CD14-positive monocyte (primary cell): Measurements from ENCODE around the gene B4GALT1. TPM values are rescaled to one million over a fixed set of nuclear protein-coding genes. Genes with fewer than 3 reads are reported as not detected.

ENCODE experiments used
- DNase-seq, 3 donors: peaks; one replicate each; pipeline ENCODE4 v3.0.0-alpha.2; 2011 to 2022
- H2AFZ ChIP-seq: 2 replicates; pipeline ENCODE4 v1.6.0; 2012; ENCODE audit warnings: mild to moderate bottlenecking, low read depth, low read length, inconsistent platforms; ENCODE audit not compliant: insufficient read depth, poor library complexity, severe bottlenecking
- H3K27ac ChIP-seq, 2 donors: 1 replicate in 1 of 2; 2 replicates in 1 of 2; pipeline ENCODE4 v1.5.1; 2012 to 2013; ENCODE audit warnings: low read length in 2 of 2, control low read depth in 1 of 2, inconsistent platforms in 1 of 2, low read depth in 1 of 2, mild to moderate bottlenecking in 1 of 2
- H3K27me3 ChIP-seq, 2 donors: one replicate each; pipeline versions ENCODE4 v1.6.0 to v1.6.1; 2011 to 2013; ENCODE audit warnings: low read length in 2 of 2; ENCODE audit not compliant: control insufficient read depth in 2 of 2, insufficient read depth in 2 of 2
- H3K36me3 ChIP-seq, 2 donors: replicated peaks in 1 of 2; 1 replicate in 1 of 2; 2 replicates in 1 of 2; pipeline versions ENCODE4 v1.5.1 to v1.6.1; 2012 to 2013; ENCODE audit warnings: low read length in 2 of 2, control low read depth in 1 of 2, inconsistent platforms in 1 of 2, mild to moderate bottlenecking in 1 of 2; ENCODE audit not compliant: insufficient read depth in 2 of 2, control insufficient read depth in 1 of 2
- H3K4me1 ChIP-seq, 2 donors: 1 replicate in 1 of 2; 2 replicates in 1 of 2; pipeline versions ENCODE4 v1.5.1 to v1.6.1; 2012 to 2013; ENCODE audit warnings: low read length in 2 of 2, control low read depth in 1 of 2, inconsistent platforms in 1 of 2, mild to moderate bottlenecking in 1 of 2, moderate library complexity in 1 of 2; ENCODE audit not compliant: insufficient read depth in 2 of 2, control insufficient read depth in 1 of 2
- H3K4me2 ChIP-seq: replicated peaks from 2 replicates; pipeline ENCODE3; 2012; ENCODE audit warnings: low read length, moderate library complexity, mild to moderate bottlenecking; ENCODE audit not compliant: poor library complexity, severe bottlenecking; ENCODE audit errors: extremely low read depth
- H3K4me3 ChIP-seq, 3 experiments: fragments of 200-600 bp in 1 of 3; sonication (generic) in 1 of 3; replicated peaks in 1 of 3; 1 replicate in 2 of 3; 2 replicates in 1 of 3; pipeline ENCODE4 v1.5.1; 2011 to 2013; ENCODE audit warnings: low read length in 3 of 3, mild to moderate bottlenecking in 3 of 3, control low read depth in 2 of 3, low read depth in 2 of 3, inconsistent platforms in 1 of 3, moderate library complexity in 1 of 3
- H3K79me2 ChIP-seq: 2 replicates; pipeline ENCODE4 v1.6.0; 2012; ENCODE audit warnings: mild to moderate bottlenecking, control low read depth, inconsistent platforms, low read length, moderate library complexity; ENCODE audit not compliant: insufficient read depth
- H3K9ac ChIP-seq: 2 replicates; pipeline ENCODE4 v1.6.0; 2017; ENCODE audit warnings: low read length, mild to moderate bottlenecking; ENCODE audit not compliant: insufficient read depth, poor library complexity, severe bottlenecking
- H3K9me3 ChIP-seq, 2 donors: replicated peaks in 1 of 2; 1 replicate in 1 of 2; 2 replicates in 1 of 2; pipeline versions ENCODE4 v1.5.1 to v1.6.1; 2012 to 2013; ENCODE audit warnings: low read length in 2 of 2, control low read depth in 1 of 2; ENCODE audit not compliant: control insufficient read depth in 1 of 2, insufficient read depth in 1 of 2
- H4K20me1 ChIP-seq: 2 replicates; pipeline ENCODE4 v1.6.0; 2012; ENCODE audit warnings: mild to moderate bottlenecking, low read length, control low read depth, moderate library complexity; ENCODE audit not compliant: insufficient read depth
- H3K27ac Mint-ChIP-seq, 7 donors: one replicate each; pipeline ENCODE4 v1.8.0; 2020; ENCODE audit warnings: mild to moderate bottlenecking in 7 of 7, mixed read lengths in 7 of 7, moderate library complexity in 6 of 7, inconsistent platforms in 2 of 7
- H3K27me3 Mint-ChIP-seq, 3 donors: one replicate each; pipeline ENCODE4 v1.8.0; 2021 to 2022; ENCODE audit warnings: low read depth in 3 of 3, mild to moderate bottlenecking in 3 of 3, mixed read lengths in 3 of 3, moderate library complexity in 3 of 3, inconsistent platforms in 1 of 3
- H3K36me3 Mint-ChIP-seq, 2 donors: one replicate each; pipeline ENCODE4 v1.8.0; 2020; ENCODE audit warnings: mixed read lengths in 2 of 2, inconsistent platforms in 1 of 2, mild to moderate bottlenecking in 1 of 2
- H3K4me1 Mint-ChIP-seq: one replicate; pipeline ENCODE4 v1.8.0; 2020; ENCODE audit warnings: mild to moderate bottlenecking, mixed read lengths
- H3K4me3 Mint-ChIP-seq, 2 donors: one replicate each; pipeline ENCODE4 v1.8.0; 2020; ENCODE audit warnings: mild to moderate bottlenecking in 2 of 2, mixed read lengths in 2 of 2, moderate library complexity in 1 of 2
- H3K9me3 Mint-ChIP-seq, 7 donors: one replicate each; pipeline ENCODE4 v1.8.0; 2020 to 2022; ENCODE audit warnings: mixed read lengths in 7 of 7, mild to moderate bottlenecking in 6 of 7, moderate library complexity in 6 of 7, inconsistent platforms in 2 of 7
- WGBS: methylation state at CpG from one replicate; pipeline ENCODE4 v1.1.5; 2013; ENCODE audit warnings: missing lambda C conversion rate; ENCODE audit not compliant: insufficient coverage; 5-methylcytosine and 5-hydroxymethylcytosine counted together
- intact Hi-C, 2 donors: fragments of 100-400 bp; cut with micrococcal nuclease; formaldehyde crosslinking; loops; one replicate each; pipeline versions ENCODE4 v1.15.0 to v1.15.1; 2023
- polyA plus RNA-seq, 3 donors: library from polyadenylated mRNA; depleted of rRNA in 1 of 3; unstranded in 2 of 3; stranded (reverse) in 1 of 3; fragments of 300-500 nt in 2 of 3; fragments of >200 nt in 1 of 3; fragmentation: Illumina TruSeq in 2 of 3; gene quantifications; 1 replicate in 2 of 3; 2 replicates in 1 of 3; pipeline ENCODE4 v1.2.3, GENCODE V29; 2012 to 2021
- TF ChIP-seq, protein P1 (sequence below): fragments of 200-600 bp; IDR thresholded peaks from one replicate; pipeline ENCODE4 v1.8.0; 2022; ENCODE audit warnings: antibody characterized with exemption, mild to moderate bottlenecking

B4GALT1 gene
- polyA plus RNA-seq, 3 donors: 27.6 to 53.7 (median 38.6) TPM

- H3K27me3 ChIP-seq: no peaks in the 10 kb centered on the region
- no peak overlapping the region for H3K9ac ChIP-seq
- DNase-seq: no peak
- Mint-ChIP-seq H3K36me3 (no peaks in the 10 kb centered on the region), H3K9me3 (peaks cover 0 to 2% (median 0%) of the 10 kb centered on the region in 7 donors), H3K4me3 (no peak overlapping the region), H3K4me1 (no peaks in the 10 kb centered on the region), H3K27ac (no peak overlapping the region), H3K27me3 (peaks cover 0 to 2% (median 1%) of the 10 kb centered on the region in 3 donors)
- no peak overlapping the region for H3K4me2 ChIP-seq
- no peak overlapping the region for H3K4me3 ChIP-seq
- H3K4me1 ChIP-seq: no peaks in the 10 kb centered on the region
- no peaks in the 10 kb centered on the region for H4K20me1 ChIP-seq
- H3K36me3 ChIP-seq: no peaks in the 10 kb centered on the region
- WGBS: 100% methylated on average over 1 of the region's 3 CpGs
- no peak overlapping the region for H2AFZ ChIP-seq
- no peaks in the 10 kb centered on the region for H3K9me3 ChIP-seq
- TF ChIP-seq, protein P1, sequence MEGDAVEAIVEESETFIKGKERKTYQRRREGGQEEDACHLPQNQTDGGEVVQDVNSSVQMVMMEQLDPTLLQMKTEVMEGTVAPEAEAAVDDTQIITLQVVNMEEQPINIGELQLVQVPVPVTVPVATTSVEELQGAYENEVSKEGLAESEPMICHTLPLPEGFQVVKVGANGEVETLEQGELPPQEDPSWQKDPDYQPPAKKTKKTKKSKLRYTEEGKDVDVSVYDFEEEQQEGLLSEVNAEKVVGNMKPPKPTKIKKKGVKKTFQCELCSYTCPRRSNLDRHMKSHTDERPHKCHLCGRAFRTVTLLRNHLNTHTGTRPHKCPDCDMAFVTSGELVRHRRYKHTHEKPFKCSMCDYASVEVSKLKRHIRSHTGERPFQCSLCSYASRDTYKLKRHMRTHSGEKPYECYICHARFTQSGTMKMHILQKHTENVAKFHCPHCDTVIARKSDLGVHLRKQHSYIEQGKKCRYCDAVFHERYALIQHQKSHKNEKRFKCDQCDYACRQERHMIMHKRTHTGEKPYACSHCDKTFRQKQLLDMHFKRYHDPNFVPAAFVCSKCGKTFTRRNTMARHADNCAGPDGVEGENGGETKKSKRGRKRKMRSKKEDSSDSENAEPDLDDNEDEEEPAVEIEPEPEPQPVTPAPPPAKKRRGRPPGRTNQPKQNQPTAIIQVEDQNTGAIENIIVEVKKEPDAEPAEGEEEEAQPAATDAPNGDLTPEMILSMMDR: no peak
- no peaks in the 10 kb centered on the region for H3K79me2 ChIP-seq
- H3K27ac ChIP-seq: no peak overlapping the region
- intact Hi-C loops: no loop called here
These were observed 25.5 kb upstream of the B4GALT1 start for GRCh38 chr9:33192493-33193255.

DNA sequence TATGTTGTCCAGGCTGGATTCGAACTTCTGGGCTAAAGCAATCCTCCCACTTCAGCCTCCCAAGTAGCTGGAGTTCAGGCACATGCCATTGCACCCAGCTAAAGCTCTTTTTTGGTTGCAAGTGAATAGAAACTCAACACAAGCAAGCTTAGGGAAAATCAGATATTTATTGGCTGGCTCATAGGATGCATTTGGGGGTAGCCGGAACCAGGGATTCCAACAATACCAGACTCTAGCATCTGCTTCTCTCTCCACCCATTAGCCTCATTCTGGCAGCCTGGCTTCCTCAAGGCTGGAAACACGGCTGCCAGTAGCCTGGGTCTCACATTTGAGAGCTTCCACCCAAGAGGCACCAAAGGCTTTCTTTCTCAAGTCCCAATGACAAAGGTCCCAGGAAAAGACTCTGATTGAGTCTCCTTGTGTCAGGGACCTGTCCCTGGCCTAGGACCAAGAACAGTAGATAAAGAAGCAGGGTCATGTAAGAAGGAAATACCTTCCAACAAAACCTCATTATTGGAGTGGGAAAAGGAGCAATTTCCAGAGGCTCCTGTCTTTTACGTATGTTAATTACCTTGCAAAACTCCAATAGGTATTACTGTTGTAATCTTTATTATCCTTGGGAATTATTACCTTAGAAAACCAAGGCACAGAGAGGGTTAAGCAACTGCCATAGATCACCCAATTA, 23.0 kb upstream of the B4GALT1 start:
- no peak overlapping the region for H3K4me3 ChIP-seq
- H3K79me2 ChIP-seq: no peaks in the 10 kb centered on the region
- H3K4me1 ChIP-seq: no peaks in the 10 kb centered on the region
- H3K27ac ChIP-seq: no peak overlapping the region
- H3K4me3 Mint-ChIP-seq: no peak overlapping the region
- H3K27me3 ChIP-seq: no peaks in the 10 kb centered on the region
- intact Hi-C loops: no loop called here
- peaks cover 1 to 2% (median 1%) of the 10 kb centered on the region in 3 donors for H3K27me3 Mint-ChIP-seq
- no peak overlapping the region for H3K4me2 ChIP-seq
- H3K9me3 ChIP-seq: no peaks in the 10 kb centered on the region
- no peaks in the 10 kb centered on the region for H3K36me3 ChIP-seq
- H3K4me1 Mint-ChIP-seq: peaks cover 1% of the 10 kb centered on the region
- no peak overlapping the region for H3K9ac ChIP-seq
- no peak overlapping the region for H2AFZ ChIP-seq
- no peaks in the 10 kb centered on the region for H3K36me3 Mint-ChIP-seq
- TF ChIP-seq, protein P1: no peak
- no peaks in the 10 kb centered on the region for H4K20me1 ChIP-seq
- no peak overlapping the region for H3K27ac Mint-ChIP-seq
- 89% methylated on average over 2 of the region's 4 CpGs for WGBS
- DNase-seq: no peak
- H3K9me3 Mint-ChIP-seq: no peaks in the 10 kb centered on the region
